HL-60/S4 treated with retinoic acid at 250 ng/mL for 4 days and 3 days (cell line): ENCODE results near the gene PRUNE2.

ENCODE experiments used
- in situ Hi-C: fragments of 300-500 bp; cut with MboI; formaldehyde crosslinking; loops from 2 replicates; pipeline ENCODE4 v1.7.0; 2022; ENCODE audit warnings: low sequenced_read_pairs

Gene PRUNE2

DNA sequence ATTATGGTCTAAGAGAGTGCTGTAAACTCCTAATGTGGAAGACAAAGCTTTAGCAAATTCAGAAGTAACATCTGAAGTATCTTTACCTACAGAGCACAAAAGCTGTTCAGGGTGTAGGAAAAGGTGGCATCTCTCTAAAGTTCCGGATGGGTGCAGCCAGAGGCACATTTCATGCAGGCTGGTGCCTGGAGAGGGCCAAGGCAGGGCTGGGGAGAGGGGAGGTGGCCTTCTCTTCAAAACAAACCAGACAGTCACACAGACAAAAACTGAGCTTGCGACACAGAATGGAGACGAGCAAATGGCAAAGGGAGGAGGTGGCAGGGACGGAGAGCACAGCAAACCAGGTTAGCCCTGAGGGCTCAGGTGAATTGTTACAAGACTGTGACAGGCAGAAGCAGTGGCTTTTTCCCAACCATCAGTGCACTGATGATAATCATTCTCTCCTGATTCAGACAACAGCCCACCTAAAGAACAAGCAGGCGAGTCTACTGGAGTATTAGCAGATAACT is 263.2 kb downstream of the PRUNE2 start:
- in situ Hi-C loops = no loop called here

DNA sequence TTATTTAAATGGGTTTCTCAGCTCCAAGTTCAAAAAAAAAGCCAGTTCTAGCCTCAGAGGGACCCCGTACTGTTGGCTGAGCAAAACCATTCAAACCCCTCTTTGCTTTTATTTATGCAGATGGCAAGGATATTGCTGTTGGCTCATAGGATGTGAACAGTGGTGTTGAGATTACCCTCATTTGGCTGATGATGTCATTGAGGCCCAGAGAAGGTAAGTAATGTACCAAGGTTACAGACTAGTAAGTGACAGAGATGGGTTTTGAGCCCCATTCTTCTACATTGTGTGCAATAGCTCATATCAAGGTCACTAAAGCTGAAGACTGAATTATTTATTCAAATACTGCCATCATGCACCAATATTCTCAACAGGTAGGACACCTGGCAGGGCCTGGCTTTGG is 263.8 kb downstream of the PRUNE2 start:
- in situ Hi-C loops = no loop called here

DNA sequence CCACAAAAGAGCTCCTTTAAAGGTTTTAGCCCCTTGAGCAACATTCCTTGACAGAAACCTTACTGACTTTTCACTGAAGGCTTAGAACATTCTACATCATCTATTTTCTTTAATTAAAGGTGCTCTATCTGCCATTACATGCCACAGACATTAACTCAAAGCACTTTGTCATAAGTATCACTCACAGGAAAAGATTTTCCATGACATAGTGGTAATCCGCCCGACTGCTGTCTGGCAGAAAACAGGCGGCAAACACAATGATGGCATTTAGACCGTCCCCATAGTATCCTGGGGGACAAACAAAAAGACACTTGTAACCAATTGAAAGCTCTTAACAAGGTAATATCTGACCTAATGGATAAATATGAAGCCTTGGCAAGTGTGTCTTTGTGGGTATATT is 267.9 kb downstream of the PRUNE2 start:
- in situ Hi-C loops = no loop called here

DNA sequence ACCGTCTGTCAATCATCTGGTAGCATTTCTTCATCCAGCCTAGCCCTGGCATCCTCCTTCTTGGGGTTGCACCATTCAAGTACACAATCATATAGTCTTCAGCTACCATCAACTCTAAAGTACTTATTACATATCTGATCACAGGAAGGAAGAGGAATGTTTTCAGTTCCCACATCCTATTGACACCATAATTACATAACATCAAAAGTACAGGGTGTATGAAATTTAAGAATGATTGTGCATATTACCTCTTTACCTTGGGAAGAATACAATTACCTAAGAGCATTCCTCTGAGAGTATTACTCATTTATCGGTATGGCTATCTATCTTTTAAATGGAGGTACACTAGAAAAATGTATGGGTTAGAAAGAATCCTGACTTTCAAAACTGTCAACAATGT is 268.5 kb downstream of the PRUNE2 start:
- in situ Hi-C loops = no loop called here

DNA sequence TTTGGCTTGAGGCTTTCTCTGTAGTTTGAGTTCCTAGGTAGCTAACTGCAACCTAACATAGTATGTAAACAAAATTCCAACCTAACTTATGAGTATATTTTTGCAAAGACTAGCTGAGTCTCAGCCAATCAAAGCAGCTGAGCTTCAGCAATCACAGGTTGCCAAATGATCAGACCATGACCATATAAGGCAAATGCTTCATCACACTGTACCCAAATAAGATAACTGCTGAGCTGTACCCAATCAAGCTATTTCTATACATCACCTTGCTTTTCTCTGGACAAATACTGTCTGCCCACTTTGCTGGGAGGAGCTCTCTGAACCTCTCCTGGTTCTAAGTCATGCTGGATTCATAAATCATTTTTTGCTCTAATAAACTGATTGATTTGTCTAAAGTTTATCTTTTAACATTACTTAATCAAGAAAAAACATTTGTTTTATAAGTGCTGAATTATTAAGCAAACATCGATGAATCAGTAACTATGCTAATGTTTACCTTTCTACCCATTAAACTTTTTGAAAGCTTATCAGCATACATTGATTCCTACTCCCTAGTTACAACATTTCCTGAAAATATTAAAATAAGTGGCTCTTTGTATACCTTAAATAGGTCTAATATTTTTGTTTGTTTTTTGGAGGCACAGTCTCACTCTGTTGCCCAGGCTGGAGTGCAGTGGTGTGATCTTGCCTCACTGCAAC is 271.4 kb downstream of the PRUNE2 start:
- in situ Hi-C loops = no loop called here

DNA sequence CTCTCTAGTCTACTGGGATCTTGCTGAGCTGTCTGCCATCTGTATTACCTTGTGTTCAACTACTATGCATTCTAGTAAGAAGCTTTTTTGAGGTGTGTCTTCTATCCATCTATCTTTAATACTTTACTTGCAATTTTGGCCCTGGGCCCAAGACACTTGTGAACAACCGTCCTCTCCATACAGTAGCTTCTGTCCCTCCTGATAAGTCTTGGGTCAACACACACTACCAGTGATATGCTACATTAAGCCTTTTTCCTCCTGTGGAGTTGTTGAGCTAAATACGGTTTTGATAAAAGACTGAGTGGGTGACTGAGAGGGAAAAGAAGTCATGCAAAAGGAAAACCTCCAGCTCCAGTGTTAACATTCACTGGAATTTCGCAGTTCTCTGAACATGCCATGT is 275.0 kb downstream of the PRUNE2 start:
- in situ Hi-C loops = no loop called here

DNA sequence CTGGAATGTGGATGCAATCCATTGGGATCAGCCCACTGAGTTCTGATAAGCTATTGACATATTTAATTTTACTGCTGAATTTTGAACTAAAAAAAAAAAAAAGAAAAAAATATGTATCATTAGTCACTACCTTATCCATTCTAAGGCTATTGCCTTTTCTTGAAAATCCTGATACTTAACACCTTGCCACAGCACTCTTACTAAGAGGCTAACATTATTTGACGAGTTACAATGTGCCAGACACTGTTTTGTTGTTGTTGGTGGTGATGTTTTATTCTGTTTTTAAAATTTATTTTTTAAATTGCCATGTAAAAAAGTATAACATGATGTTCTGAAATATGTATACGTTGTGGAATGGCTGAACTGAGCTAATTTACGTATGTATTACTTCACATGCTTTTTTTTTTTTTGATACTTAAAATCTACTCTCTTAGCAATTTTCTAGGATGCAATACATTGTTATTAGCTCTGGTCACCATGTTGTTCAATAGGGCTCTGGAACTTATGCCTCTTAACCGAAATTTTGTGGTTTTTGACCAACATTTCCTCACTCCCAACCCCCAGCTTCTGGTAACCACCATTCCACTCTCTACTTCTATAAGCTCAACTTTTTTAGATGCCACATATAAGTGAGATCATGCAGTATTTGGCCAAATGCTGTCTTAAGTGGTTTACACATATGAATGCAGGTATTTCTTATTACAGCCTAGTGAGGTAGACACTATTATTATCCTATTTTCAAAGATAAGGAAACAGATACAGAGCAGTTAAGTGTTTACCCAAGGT is 276.5 kb downstream of the PRUNE2 start:
- in situ Hi-C loops = no loop called here

DNA sequence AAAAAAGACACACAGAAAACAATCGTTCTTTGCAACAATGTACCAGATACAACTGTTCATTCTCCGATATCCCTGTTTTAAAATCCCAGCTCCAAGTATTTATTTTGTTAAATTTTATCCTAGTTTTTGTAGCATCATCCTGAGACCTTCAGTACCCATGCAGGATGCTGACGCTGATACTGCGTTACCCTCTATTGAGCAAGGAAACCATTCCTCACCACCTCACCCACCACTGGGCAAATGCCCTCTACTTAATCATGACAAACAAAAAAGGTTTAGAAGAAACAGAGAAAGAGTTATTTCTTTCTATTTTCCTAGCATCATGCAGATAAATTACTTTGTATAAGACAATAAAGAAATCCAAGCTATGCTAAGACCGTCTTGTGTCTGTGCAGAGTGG is 277.8 kb downstream of the PRUNE2 start:
- in situ Hi-C loops = no loop called here

DNA sequence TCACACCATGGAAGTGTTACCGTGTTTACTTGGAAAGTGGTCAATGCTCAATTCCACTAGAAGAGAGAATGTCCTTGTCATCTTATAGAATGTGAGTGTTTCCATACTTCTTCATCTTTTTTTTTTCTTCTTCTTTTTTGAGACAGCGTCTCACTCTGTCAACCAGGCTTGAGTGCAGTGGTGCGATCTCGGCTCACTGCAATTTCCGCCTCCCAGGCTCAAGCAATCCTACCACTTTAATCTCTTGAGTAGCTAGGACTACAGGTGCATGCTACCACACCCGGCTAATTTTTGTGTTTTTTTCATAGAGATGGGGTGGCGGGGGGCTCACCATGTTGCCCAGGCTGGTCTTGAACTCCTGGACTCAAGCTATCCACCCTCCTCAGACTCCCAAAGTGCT is 278.9 kb downstream of the PRUNE2 start:
- in situ Hi-C loops = no loop called here

DNA sequence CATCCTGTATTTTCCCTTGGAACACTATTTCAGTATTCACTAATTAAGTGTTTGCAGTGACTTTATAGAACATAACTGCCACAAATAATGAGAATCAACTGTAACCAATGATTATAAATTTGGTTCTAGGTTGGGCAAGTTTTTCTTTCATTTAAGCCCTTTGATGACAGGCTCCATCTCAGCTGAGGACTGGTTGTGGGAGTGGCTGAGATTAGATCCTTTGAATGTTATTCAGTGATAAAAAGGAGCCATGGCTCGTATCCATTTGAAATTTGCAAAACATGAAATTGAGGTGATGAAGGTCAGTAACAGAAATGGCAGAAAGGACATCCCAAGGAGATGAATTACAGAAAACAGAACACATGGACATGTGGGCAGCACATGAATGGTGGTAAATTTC is 279.8 kb downstream of the PRUNE2 start:
- in situ Hi-C loops = no loop called here

DNA sequence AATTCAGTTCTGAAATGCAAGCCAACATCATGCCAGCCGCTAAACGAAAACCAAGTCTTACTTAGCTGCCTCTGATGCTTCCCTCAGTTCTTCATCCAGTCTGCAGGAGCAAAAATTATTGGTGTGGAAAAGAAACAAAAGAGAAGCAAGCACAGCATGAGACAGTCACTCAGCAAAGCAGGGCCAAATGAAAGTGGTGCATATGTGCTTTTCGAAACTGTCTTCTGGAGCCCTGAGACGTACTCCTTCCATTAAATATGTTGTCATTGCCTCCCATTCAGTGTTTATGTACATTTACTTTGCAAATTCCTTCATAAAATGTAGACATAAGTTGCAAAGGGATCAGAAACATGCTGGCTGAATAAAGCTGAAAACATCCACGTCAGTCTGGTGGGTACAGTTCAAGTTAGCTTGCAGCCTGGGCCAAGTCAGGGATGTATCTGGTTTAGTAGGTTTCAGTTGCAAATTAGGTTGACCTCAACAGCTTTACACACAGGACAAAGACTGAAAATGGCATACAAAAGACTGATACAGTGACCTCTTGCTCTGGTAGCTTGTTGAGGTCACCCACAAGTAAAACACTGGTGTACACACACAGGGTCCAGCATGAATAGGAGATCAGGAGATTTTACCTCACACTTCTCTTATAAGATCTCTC is 281.4 kb downstream of the PRUNE2 start:
- in situ Hi-C loops = no loop called here

DNA sequence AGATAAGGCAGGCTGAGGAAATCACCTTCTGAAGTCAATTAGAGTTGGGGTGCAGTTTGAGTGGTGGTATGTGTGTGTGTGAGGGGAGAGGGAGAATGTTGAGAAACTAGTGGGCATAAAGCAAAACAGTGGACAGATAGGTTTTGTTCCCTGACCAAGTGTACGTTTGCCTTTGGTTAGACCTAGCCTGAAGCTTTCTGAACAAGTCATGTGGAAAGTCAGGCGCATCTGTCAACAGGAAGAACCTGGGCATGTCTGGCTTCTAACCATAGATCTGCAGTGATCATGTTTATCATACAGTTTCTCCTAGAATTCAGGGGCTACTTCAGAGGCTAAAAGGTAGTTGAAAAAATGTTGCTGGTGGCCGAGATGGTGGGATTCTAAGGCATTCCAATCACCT is 284.9 kb downstream of the PRUNE2 start:
- in situ Hi-C loops = no loop called here

DNA sequence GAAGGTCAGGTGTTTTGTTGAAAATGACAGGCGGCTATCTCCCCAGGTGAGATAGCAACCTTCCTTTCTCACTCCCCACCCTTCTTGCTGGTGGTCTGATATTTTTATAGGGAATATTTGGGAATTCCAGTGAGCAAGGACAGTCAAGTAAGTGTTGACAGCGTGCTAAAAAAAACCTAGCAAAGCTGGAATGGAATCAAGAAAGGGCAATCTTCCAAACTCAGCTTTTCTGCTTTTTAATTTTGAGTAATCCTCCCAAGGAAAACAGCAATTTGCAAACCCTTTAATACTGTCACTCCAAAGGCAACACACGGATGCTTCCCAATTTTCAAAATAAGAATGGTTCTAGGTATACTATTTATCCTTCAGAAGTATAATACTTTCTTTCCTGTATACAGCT is 285.3 kb downstream of the PRUNE2 start:
- in situ Hi-C loops = no loop called here

DNA sequence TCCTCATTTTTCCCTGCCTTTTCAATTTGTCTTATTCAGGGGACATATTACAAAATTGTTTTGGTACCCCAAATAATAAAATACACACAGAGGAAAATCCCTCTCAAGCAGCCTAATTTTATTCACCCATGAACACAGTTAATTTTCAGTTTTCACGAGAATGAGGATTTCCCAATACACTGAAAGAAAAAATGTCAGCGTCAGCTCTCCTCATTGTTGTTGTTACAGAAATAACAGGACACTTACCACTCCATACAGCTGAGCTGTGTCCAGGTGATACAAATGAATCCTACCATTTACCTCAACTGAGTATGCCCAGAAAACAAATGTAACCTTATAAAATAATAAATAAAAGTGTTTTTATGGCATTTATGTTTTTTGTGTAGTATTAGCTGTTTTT is 286.3 kb downstream of the PRUNE2 start:
- in situ Hi-C loops = no loop called here

DNA sequence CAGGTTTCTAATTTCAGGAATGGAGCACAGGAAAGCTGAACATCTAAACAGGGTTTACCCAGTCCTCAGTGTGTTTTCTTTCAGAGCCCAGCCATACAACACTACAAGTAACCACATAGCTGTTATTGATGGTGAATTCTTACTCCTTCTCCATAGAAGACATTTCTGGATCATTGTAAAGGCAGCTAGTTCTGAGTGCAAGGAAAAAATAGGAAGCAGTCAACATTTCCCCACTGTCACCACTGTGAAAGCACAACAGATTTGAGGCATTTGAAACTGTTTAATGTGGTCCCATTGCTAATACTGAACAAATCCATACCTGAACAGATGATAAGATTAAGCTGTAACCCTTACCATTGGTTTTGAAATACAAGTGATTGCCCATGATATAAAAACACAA is 286.7 kb downstream of the PRUNE2 start:
- in situ Hi-C loops = no loop called here

DNA sequence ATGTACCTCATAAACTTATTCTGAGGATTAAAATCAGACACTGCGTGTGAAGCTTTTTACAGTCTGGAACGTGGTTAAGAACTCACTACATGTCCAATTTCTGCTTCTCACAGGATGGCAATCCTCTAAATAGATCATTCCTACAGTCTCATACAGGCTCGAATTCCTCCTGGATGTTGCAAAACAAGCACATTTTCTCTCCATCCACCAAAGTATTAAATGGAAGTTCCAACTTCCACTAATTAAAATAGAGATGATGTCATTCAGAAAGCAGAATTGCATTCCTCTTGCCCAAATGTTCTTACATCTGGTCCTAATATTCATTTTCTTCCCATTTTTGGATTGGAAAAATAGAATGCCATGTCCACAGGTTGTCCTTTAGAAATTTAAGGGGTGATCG is 287.2 kb downstream of the PRUNE2 start:
- in situ Hi-C loops = no loop called here

DNA sequence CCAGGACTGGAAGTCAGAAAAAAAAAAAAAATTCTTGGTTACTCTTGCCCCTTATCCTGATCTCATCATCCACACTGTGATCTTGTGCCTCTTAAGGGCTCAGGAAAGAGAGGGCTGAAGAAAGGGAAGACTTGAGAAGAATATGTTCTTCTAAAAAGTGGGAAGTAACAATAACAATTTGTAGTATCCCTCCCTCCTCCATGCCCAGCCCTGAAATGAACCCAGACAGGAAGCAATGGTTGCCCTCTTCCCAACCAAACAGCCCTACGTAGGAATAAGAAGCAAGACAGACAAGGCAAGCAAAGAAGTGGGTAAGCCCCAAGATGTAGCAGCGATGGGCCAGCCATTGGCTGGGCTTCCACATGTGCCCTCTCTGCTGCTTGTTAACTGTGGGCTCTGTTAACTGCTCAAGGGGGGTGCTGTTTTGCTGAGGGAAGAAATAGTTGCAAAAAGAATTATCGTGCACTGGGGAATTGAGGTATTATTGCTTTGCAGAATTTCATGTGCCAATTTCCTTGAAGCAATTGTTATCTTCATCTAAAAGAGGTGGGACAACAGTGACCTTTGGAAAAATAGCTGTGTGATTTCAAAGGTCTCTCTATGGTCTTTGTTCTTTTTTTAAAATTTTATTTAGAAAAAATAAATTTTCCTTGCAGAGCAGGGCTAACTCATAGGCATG is 288.3 kb downstream of the PRUNE2 start:
- in situ Hi-C loops = no loop called here

DNA sequence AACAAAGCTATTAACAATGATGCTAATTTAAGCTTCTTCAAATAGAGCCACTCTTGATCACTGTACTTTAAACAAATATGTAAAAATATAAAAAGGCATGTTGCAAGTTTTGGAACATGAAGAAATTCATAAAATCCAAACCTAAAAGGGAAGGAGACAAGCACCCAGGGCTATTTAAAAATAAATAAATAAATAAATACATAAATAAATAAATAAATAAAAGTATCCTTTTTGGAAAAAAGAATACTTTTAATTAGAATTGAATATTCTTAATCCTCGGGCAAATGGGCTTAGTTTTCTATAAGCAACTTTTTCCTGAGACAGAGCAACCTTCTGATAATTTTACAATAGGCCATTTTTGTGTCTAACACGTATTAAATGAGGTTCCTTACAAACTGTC is 289.1 kb downstream of the PRUNE2 start:
- in situ Hi-C loops = no loop called here

DNA sequence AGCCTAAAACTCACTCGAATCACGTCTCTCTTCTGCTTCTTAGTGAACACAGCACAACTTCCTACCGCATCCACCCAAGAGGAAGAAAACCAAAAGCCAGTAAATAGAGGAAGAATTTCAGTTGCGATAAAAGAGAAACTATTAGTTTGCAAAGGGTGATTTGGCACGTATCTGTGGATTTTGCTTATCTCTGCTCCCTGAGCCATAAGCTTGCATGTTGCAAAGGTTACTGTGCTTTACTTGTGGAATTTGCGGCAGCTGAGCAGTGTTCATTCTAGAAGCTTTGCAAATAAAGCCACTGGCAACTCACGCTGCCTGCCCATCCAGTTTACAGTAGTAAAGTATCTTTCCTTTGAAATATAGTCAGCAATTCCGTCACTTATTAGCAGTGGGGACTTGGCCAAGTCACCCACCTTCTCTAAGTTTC is 290.7 kb downstream of the PRUNE2 start:
- in situ Hi-C loops = no loop called here

DNA sequence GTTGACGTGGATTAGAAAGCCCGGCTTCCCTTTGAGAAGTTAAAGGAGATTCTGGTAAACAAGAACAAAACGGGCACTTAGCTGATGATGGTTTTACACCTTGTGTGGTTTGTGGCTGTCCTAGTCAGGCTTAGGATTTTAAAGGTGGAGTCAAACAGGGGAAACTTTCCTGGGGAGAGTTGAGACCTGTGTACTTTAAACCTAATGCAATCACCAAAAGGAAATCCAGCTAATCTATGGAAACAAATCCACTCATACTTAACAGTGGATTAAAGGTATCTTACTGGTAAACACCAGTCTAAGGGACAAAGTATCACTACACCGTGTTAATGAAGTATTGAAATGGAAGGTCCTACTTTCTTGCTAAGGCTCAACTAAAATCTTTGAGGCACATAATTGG is 291.9 kb downstream of the PRUNE2 start:
- in situ Hi-C loops = no loop called here

DNA sequence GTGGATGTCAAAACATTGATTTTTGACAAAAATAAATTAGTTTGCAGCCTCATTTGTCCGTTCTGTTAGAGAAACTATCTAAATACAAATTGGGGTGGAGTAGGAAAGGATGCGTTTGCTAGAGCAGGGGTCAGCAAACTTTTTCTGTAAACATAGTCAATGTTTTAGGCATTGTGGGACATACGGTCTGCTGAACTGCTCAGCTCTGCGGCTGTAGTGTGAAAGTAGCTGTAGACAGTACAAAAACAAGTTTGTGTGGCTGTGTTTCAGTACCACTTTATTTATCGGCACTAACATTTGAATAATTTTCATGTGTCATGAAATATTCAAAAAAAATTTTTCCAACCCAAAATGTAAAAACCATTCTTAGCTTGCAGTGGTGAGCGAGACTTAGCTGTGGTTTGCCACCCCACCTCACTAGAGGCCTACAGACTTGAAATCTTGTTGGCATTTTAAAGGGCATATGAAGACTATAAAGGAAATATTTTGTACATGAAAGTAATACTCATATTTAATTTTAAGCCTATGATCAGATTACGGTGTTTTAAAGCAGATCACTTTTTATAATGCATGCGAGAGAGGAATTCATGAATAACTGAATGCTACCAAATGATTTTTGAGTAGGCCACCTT is 292.6 kb downstream of the PRUNE2 start:
- in situ Hi-C loops = no loop called here
